Vagina (tissue), 2 donors: ENCODE results near the gene DDX21. TPM values are rescaled to one million over a fixed set of nuclear protein-coding genes. Genes with fewer than 3 reads are reported as not detected.
"Not testable (repeated sequence)": the region's sequence is repeated elsewhere in the genome, so short reads cannot be mapped to it uniquely, and the experiment has no call there.

Experiments used
- DNase-seq, 2 donors: peaks; one replicate each; pipeline ENCODE4 v3.0.0-alpha.2; 2017; ENCODE audit errors: extremely low spot score in 2 of 2
- H3K27ac ChIP-seq: fragments of 200-600 bp; sonication (generic); one replicate; pipeline ENCODE4 v1.5.1; 2019
- H3K27me3 ChIP-seq: fragments of 200-600 bp; sonication (generic); one replicate; pipeline ENCODE4 v1.5.1; 2019
- H3K36me3 ChIP-seq, 2 donors: fragments of 200-600 bp; sonication (generic); one replicate each; pipeline ENCODE4 v1.5.1; 2017 to 2019
- H3K4me1 ChIP-seq: fragments of 200-600 bp; sonication (generic); one replicate; pipeline ENCODE4 v1.5.1; 2019
- H3K4me3 ChIP-seq, 2 donors: fragments of 200-600 bp; sonication (generic); 1 replicate in 1 of 2; 2 replicates in 1 of 2; pipeline ENCODE4 v1.5.1; 2016 to 2019
- H3K9me3 ChIP-seq: fragments of 200-600 bp; sonication (generic); one replicate; pipeline ENCODE4 v1.5.1; 2019
- POLR2A ChIP-seq, 2 donors: fragments of 450-650 bp; IDR thresholded peaks; one replicate each; pipeline ENCODE4 v1.6.1; 2017; ENCODE audit warnings: antibody characterized with exemption in 2 of 2, mild to moderate bottlenecking in 2 of 2, moderate library complexity in 2 of 2
- POLR2AphosphoS5 ChIP-seq, 2 donors: sonication (generic); formaldehyde crosslinking; IDR thresholded peaks; one replicate each; pipeline ENCODE4 v1.9.0; 2017; ENCODE audit warnings: antibody characterized with exemption in 2 of 2, mild to moderate bottlenecking in 2 of 2, low read depth in 1 of 2; ENCODE audit not compliant: insufficient read depth in 1 of 2
- intact Hi-C: fragments of 100-400 bp; cut with DNase I; formaldehyde crosslinking; loops from one replicate; pipeline ENCODE4 v1.15.1; 2023
- total RNA-seq: library from RNA; depleted of rRNA; stranded (reverse); fragments of >200 nt; gene quantifications from one replicate; pipeline ENCODE4 v1.2.3, GENCODE V29; 2016
- TF ChIP-seq, protein P1 (sequence below), 3 experiments: fragments of 450-650 bp in 2 of 3; fragments of 200-600 bp in 1 of 3; sonication (generic) in 1 of 3; IDR thresholded peaks; one replicate each; pipeline ENCODE4 v1.5.1; 2017 to 2019; ENCODE audit warnings: antibody characterized with exemption in 3 of 3, mild to moderate bottlenecking in 2 of 3, moderate library complexity in 2 of 3

DDX21 gene
- 44.7 TPM for total RNA-seq

DNA sequence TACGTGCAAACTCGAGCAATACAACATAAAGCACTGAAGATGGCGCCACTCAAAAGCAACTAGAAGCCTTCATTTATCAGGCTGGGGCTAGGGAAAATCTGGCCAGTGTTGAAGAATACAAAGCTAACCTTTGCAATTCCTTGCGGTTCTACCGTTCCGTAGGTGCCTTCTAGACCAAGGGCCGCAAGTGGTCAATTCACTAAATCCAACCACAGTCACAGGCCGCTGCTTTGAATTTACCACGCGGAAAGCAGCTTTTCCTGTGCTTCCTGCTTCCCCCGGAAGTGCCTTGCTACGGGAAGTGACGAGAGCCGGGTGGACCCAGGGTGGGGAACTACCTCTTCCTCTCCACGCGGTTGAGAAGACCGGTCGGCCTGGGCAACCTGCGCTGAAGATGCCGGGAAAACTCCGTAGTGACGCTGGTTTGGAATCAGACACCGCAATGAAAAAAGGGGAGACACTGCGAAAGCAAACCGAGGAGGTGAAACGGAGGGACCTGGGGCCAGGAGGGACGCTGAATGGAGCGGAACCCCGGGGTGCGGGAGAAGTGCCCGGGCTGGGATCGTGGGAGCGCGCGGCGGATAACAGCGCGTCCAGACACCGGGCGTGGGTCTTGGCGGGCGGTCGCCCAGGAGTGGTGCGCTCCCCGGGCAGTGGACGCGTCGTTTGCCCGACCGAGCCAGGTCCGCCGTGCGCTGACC, at the start of gene DDX21:
TSS of gene DDX21 (plus strand) at position 339 of the 701 bp plus-strand sequence. CDS start at position 395, 56 bp downstream.
- peak in 1 of 2 donors; percentile 95 for DNase-seq
- peak; percentile 86 to 92 for TF ChIP-seq POLR2AphosphoS5 (IDR thresholded peaks at IDR 0.05; ENCODE audit: insufficient read depth in 1 of 2, low read depth in 1 of 2)
- TF ChIP-seq POLR2A (IDR thresholded peaks at IDR 0.05): peak in 1 of 2 donors; percentile 60
- TF ChIP-seq, protein P1, sequence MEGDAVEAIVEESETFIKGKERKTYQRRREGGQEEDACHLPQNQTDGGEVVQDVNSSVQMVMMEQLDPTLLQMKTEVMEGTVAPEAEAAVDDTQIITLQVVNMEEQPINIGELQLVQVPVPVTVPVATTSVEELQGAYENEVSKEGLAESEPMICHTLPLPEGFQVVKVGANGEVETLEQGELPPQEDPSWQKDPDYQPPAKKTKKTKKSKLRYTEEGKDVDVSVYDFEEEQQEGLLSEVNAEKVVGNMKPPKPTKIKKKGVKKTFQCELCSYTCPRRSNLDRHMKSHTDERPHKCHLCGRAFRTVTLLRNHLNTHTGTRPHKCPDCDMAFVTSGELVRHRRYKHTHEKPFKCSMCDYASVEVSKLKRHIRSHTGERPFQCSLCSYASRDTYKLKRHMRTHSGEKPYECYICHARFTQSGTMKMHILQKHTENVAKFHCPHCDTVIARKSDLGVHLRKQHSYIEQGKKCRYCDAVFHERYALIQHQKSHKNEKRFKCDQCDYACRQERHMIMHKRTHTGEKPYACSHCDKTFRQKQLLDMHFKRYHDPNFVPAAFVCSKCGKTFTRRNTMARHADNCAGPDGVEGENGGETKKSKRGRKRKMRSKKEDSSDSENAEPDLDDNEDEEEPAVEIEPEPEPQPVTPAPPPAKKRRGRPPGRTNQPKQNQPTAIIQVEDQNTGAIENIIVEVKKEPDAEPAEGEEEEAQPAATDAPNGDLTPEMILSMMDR (IDR thresholded peaks at IDR 0.05): peak in 2 of 3 experiments; percentile 41 to 46
- peak within 1 kb of the TSS; percentile 70 for H3K27ac ChIP-seq
- no peaks in the 10 kb centered on the region for H3K9me3 ChIP-seq
- no peaks in the 10 kb centered on the region for H3K27me3 ChIP-seq
- peaks cover 0 to 13% of the 10 kb centered on the region in 2 donors for H3K36me3 ChIP-seq
- intact Hi-C loops: no loop called here
- peaks cover 35% of the 10 kb centered on the region for H3K4me1 ChIP-seq
- peak within 1 kb of the TSS; percentile 74 to 85 for H3K4me3 ChIP-seq

DNA sequence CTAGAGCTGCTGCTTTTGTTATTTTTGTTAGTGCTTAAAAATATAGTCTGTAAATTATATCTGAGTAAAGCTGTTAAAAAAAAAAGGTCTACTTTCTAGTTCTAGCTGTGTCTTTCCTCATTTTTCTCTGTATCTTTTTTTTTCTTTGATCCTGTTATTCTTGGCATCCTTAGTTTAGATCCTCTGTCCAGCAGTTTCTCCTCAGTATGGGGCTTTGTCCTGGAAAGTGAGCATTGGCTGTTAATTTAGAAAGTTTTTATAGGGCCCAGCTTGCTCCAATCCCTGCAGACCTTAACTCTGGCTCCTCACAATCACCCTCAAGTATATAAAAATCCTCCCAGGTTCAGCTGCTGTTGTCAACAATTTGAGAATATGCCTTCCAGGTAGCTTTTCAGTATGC, 31.4 kb upstream of the DDX21 start:
- no peaks in the 10 kb centered on the region for H3K4me1 ChIP-seq
- H3K27ac ChIP-seq: no peak overlapping the region
- H3K36me3 ChIP-seq: peaks cover 0 to 17% of the 10 kb centered on the region in 2 donors
- intact Hi-C loops: no loop called here
- TF ChIP-seq POLR2AphosphoS5 (IDR thresholded peaks at IDR 0.05; ENCODE audit: insufficient read depth in 1 of 2, low read depth in 1 of 2) (no peak), POLR2A (IDR thresholded peaks at IDR 0.05) (no peak)
- TF ChIP-seq, protein P1 (IDR thresholded peaks at IDR 0.05): no peak
- no peak overlapping the region for H3K4me3 ChIP-seq
- DNase-seq: no peak
- H3K9me3 ChIP-seq: no peaks in the 10 kb centered on the region
- H3K27me3 ChIP-seq: no peaks in the 10 kb centered on the region

DNA sequence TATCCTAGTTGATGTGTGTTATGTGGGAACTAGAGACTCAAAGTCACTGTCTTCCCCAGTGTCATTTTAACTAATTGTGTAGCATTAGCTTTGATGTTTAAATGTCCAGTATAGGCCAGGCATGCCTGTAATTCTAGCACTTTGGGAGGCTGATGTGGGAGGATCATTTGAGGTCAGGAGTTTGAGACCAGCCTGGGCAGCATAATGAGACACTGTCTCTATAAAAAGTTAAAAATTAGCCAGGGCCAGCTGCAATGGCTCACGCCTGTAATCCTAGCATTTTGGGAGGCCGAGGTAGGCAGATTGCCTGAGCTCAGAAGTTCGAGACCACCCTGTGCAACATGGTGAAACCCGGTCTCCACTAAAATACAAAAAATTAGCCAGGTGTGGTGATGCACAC, 30.5 kb upstream of the DDX21 start:
- Histone ChIP-seq H3K27ac (no peak overlapping the region), H3K4me1 (no peaks in the 10 kb centered on the region), H3K36me3 (peaks cover 0 to 12% of the 10 kb centered on the region in 2 donors), H3K4me3 (no peak overlapping the region), H3K27me3 (no peaks in the 10 kb centered on the region), H3K9me3 (no peaks in the 10 kb centered on the region)
- TF ChIP-seq, protein P1 (IDR thresholded peaks at IDR 0.05): no peak
- TF ChIP-seq POLR2A (IDR thresholded peaks at IDR 0.05) (no peak), POLR2AphosphoS5 (IDR thresholded peaks at IDR 0.05; ENCODE audit: insufficient read depth in 1 of 2, low read depth in 1 of 2) (no peak)
- intact Hi-C loops: no loop called here
- no peak for DNase-seq

DNA sequence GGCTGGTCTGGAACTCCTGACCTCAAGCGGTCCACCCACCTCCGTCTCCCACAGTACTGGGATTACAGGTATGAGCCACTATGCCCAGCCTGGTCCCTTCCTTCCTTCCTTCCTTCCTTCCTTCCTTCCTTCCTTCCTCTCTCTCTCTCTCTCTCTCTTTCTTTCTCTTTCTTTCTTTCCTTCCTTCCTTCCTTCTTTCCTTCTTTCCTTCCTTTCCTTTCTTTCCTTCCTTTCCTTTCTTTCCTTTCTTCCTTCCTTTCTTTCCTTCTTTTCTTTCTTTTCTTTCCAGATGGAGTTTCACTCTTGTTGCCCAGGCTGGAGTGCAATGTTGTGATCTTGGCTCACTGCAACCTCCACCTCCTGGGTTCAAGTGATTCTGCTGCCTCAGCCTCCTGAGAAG, 26.8 kb upstream of the DDX21 start:
- intact Hi-C loops, H3K27ac ChIP-seq, DNase-seq, H3K27me3 ChIP-seq, H3K4me3 ChIP-seq, H3K9me3 ChIP-seq, H3K4me1 ChIP-seq: not testable (repeated sequence)
- peaks cover 0 to 21% of the 10 kb centered on the region in 2 donors for H3K36me3 ChIP-seq

DNA sequence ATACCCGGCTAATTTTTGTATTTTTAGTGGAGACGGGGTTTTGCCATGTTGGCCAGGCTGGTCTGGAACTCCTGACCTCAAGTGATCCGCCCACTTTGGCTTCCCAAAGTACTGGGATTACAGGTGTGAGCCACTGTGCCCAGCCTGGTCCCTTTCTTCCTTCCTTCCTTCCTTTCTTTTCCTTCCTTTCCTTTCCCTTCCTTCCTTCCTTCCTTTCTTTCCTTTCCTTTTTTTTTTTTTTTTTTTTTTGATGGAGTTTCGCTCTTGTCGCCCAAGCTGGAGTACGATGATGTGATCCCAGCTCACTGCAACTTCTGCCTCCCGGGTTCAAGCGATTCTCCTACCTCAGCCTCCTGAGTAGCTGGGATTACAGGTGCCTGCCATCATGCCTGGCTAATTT, 26.1 kb upstream of the DDX21 start:
- peaks cover 0 to 21% of the 10 kb centered on the region in 2 donors for H3K36me3 ChIP-seq
- H3K27me3 ChIP-seq, DNase-seq, H3K4me1 ChIP-seq, H3K4me3 ChIP-seq, intact Hi-C loops, H3K27ac ChIP-seq, H3K9me3 ChIP-seq: not testable (repeated sequence)

DNA sequence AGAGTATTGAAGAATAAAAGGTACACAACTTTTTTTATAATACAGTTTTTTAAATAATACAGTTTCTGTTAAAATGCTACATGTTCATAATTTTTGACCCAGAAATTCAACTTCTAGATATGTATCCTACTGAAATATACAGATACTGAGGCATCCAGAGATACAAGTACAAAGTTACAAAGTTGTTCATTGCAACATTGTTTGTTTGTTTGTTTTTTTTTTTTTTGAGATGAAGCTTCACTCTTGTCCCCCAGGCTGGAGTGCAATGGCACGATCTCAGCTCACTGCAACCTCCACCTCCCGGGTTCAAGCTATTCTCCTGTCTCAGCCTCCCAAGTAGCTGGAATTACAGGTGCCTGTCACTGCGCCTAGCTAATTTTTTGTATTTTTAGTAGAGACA, 23.1 kb upstream of the DDX21 start:
- H3K4me1 ChIP-seq, H3K9me3 ChIP-seq, H3K4me3 ChIP-seq, DNase-seq, H3K27me3 ChIP-seq, intact Hi-C loops, H3K27ac ChIP-seq: not testable (repeated sequence)
- H3K36me3 ChIP-seq: peaks cover 0 to 38% of the 10 kb centered on the region in 2 donors
